HG03342 (cell line): ENCODE data around the gene B4GALT1.
A peak's percentile ranks its signal among the peaks of the same experiment; 100 is the strongest.

Experiments
- ATAC-seq: cut with Tn5 transposase; IDR thresholded peaks from one replicate; pipeline ENCODE4 v1.9.1; 2021; ENCODE audit warnings: mild to moderate bottlenecking, moderate library complexity; ENCODE audit not compliant: unreplicated experiment

B4GALT1 gene, protein sequence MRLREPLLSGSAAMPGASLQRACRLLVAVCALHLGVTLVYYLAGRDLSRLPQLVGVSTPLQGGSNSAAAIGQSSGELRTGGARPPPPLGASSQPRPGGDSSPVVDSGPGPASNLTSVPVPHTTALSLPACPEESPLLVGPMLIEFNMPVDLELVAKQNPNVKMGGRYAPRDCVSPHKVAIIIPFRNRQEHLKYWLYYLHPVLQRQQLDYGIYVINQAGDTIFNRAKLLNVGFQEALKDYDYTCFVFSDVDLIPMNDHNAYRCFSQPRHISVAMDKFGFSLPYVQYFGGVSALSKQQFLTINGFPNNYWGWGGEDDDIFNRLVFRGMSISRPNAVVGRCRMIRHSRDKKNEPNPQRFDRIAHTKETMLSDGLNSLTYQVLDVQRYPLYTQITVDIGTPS

DNA sequence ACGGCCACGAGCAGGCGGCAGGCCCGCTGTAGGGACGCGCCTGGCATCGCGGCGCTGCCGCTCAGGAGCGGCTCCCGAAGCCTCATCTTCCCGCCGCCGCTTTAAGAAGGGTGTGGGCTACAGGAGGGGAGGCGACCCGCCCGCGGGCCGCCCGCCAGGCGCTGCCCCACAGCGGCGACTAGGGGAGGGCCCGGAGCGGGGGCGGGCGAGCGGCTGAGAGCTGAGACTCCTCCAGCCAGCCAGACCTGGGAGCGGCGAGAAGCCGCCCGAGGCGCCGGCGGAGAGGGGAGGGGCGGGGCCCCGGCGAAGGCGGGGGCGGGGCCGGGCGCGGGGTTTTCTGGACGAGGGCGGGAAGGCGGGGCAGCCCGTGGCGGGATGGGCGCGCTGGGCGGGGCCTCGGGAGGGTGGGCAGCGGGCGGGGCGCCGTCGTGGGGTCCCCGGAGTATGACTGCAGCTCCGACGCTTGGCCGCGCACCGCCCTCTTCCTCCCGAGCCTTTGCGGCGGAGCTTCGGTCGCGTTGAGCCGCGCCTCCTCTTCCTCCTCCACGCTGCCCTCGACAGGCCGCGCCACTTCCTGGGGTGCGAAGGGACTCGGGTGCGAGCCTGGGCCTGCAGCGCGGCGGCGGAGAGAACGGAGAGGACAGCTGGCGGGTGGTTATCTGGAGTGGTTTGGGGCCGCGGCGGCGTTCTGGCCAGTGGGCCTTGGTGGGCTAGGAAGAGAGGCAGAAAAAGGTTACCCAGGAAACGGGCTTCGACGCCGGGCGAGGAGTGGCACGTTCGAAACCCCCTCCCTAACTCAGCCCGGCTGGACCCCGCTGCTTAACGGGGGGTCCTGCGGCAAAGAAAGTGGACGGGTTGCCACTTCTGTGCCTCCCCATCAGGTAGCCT lies at the start of gene B4GALT1:
Gene B4GALT1 (minus strand): TSS at position 253 of the 888 bp plus-strand sequence. CDS start 167 bp downstream, at position 86.
- peak; percentile 52 for ATAC-seq

DNA sequence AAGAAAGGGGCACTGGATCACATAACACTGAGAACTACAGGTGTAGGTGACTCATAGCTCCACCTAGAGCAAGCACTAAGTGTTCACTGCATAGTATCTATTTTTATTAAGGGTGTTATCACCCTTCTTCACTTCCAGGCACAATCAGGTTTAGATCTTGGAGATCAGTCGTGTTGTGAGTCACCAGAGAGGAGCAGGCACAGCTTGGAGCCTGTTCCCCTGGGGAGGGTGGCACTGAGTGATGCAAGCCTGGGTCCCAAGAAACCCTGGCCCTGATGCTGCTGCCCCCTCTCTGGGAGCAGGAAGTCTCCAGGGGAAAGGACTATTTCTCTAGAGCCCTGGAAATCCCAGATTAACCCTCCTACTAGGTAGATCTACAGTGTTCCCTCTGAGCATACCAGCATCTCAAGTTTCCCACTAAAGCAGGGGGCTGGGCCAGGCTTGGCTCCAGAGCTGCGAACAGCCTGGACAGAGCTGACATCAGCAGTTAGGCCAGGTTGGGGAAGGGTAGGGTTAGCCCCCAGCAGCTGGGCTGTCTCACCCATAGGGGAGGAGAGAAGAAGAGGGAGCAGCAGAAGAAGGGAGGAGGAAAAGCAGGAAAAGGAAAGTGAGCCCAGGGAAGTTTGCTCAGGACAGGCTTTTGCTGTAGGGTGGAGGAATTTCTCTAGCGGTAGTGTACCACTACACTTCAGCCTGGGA lies 44.7 kb upstream of the B4GALT1 start:
- no peak for ATAC-seq

DNA sequence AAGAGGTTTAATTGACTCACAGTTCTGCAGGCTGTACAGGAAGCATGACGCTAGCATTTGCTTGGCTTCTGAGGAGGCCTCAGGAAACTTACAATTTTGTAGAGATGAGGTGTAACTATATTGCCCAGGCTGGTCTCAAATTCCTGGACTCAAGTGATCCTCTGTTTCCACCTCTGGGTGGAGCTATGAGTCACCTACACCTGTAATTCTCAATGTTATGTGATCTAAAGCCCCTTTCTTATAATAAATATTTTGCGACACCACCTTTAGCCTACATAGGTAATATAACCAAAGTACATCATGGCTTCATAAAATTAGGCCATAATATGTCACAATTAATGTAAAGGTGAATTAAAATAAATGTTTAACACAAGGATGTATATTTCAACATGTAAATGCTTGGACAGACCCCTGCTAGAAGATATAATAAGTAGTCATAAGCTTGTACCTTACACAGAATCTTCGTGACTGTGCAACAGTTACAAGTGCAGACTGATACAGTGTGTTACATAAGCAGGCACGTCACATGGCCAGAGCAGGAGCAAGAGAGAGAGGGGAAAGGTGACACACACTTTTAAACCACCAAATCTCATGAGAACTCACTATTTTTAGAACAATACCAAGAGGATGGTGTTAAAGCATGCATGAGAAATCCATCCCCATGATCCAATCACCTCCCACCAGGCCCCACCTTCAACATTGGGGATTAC lies 43.0 kb upstream of the B4GALT1 start:
- ATAC-seq: no peak

DNA sequence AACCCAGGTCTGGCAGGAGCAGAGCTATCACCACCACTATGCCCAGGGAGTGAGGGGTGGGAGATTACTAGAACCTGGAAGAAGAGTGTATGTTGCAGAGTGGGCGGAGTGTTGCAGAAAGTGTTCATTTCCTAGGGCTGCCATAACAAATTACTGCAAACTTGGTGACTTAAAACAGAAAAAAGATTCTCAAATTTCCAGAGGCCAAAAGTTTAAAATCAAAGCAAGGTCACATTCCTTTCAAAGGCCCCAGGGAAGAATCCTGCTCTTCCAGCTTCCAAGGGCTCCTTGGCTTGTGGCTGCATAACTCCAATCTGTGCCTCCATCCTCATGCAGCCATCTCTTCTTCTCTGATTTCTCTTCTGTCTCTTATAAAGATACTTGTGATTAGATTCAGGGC lies 42.3 kb upstream of the B4GALT1 start:
- no peak for ATAC-seq

DNA sequence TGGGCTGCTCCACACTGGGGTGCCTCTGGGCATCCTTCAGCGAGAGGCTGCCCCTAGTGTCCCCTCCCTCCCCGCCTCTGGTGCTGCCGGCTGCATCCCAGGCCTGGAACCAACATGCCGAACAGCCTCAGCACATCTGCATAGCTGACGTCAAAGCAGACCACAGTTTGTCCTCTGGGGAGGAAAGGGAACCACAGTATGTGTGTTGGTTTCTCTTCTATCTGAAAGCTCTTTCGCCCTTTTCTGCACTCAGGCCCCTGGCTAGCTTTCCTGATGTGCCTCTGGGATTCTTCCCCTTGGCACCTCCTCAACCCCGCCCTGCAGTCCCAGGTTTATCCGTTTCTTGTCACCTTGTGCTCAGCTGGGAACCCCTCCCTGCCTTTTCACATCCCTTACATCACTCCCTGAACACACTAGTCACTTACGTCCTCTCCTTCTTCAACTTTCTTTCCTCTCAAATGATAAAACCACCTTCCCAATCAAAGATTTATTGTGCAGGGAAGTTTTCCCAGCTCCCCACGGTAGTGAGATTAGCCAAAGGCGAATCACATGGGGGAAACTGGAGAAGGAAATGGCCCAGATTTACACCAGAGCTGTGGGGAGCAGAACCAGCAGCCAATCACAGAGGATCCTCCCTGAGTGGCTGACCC lies 35.5 kb upstream of the B4GALT1 start:
- ATAC-seq: peak; percentile 100

DNA sequence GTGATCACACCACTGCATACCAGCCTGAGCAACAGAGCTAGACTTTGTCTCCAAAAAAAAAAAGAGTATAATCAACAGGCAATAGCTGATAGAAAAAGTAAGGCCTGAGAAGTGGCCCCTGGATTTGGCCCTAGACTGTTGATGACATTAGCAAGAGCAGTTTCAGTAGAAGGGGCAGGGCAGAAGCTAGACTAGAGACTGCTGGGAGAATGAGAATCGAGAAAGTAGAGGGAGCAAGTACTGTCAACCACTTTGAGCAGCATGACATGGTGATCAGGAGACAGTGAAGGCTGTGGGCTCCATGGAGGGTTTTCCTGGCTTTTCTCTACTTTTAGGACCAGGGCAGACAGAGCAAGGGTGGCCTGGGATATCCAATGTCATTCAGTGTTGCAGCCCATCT lies 34.9 kb upstream of the B4GALT1 start:
- ATAC-seq: no peak

DNA sequence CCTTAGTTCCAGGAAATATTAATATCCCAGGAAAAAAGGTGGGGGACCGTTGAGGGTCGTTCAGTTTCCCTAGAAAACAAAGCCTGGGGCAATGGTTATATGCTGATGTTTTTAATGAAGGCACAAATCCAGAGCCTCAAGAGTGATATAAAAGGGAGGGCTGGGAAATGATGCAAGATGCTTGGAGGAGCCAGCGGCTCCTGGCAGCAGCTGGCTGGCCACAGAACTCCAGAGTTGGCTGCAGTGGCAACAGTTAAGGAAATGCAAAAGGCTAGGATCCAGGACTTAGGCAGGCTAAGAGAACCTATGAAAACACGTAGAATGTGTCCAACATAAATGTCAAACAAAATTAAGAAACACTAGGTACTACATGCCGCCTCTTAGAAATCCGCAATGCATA lies 31.0 kb upstream of the B4GALT1 start:
- ATAC-seq: no peak

DNA sequence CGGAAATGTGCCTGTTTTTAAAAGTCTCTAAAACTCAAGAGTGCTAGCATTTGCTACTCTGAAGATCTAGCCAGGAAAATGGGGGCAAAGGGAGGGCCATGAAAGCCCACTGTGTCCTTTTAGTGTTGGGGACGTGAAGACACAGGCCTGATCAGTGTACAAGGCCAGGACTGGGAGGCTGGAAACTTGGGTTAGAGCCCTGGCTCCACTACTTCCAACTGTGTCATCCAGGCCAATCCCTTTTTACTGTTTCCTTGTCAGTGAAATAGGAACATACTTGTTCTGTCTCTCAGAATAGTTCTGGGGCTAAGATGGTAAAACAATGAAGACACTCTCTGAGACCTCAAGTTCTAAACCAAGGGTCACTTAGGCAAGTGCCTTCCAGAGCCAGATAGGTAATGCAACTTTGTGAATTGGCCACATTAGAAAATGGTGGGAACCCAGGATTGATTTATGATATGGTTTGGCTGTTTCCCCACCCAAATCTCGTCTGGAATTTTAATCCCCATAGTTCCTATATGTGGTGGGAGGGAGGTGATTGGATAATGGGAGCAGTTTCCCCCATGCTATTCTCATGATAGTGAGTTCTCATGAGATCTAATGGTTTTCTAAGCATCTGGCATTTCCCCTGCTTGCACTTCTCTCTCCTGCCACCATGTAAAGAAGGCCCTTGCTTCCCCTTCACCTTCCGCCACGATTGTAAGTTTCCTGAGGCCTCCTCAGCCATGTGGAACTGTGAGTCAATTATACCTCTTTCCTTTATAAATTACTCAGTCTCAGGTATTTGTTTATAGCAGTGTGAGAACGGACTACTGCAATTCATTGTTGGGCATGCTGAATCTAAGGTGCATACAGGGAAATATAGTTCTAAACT lies 30.4 kb upstream of the B4GALT1 start:
- no peak for ATAC-seq

DNA sequence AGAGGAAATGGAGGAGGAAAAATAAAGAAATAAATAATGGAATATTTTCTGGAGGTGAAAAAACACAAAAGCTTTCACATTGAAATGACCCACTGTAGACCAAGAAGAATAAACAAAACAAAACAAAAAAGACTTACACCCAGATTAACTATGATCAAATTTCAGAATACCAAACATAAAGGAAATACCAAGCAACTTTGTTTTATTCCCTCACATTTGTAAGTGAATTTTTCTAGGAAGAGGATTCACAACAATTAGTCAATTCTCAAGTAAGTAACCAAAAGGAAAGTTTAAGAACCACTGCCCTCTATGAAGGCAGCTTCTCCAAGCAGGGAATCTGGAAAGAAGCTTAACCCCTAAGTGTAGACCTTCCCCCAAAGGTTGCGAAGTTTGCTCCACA lies 29.6 kb upstream of the B4GALT1 start:
- ATAC-seq: no peak

DNA sequence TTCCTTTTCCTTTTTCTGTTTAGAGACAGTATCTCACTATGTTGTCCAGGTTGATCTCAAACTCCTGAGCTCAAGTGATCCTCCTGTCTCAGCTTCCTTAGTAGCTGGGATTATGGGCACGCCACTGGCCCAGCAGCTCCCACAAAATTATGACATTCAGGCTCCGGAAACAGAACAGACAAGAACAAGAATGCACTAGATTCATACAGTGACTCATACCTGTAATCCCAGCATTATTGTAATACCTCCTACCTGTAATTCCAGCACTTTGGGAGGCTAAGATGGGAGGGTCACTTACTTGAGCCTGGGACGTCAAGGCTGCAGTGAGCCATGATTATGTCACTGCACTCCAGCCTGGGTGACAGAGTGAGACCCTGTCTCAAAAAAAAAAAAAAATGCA lies 26.7 kb upstream of the B4GALT1 start:
- no peak for ATAC-seq

DNA sequence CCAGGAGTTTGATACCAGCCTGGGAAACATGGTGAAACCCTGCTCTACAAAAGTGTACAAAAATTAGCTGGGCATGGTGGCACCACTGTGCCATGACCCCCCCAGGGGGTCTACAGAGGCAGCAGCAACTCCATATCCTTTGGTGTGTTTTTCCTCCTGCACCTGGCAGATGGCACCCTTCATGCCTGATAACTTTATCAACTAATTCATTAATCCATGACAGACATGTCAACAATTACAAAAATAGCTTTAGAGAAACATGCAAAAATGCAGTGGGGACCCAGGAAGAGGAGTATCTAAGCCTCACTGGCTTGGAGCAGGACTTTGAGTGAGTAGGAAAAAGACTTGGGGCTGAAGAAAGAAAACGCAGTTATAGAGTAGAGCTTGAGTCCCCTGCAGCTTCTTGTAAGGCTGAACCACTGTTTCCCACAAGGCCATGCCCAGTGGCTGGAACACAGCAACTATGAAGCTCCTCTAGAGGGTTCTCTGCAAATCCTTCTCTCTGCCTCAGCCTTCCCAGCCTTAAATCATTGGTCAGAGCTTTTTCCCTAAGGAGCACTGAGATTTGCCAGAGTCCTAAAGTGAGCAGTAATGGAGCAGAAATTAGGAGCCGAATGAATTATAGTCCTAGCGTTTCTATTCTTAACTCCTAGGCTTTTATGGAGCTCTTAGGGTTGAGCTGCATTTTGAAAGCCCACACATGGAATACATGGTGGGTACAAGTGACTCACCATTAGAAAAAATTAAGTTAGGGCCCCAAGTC lies 25.5 kb upstream of the B4GALT1 start:
- ATAC-seq: no peak

DNA sequence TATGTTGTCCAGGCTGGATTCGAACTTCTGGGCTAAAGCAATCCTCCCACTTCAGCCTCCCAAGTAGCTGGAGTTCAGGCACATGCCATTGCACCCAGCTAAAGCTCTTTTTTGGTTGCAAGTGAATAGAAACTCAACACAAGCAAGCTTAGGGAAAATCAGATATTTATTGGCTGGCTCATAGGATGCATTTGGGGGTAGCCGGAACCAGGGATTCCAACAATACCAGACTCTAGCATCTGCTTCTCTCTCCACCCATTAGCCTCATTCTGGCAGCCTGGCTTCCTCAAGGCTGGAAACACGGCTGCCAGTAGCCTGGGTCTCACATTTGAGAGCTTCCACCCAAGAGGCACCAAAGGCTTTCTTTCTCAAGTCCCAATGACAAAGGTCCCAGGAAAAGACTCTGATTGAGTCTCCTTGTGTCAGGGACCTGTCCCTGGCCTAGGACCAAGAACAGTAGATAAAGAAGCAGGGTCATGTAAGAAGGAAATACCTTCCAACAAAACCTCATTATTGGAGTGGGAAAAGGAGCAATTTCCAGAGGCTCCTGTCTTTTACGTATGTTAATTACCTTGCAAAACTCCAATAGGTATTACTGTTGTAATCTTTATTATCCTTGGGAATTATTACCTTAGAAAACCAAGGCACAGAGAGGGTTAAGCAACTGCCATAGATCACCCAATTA lies 23.0 kb upstream of the B4GALT1 start:
- no peak for ATAC-seq

DNA sequence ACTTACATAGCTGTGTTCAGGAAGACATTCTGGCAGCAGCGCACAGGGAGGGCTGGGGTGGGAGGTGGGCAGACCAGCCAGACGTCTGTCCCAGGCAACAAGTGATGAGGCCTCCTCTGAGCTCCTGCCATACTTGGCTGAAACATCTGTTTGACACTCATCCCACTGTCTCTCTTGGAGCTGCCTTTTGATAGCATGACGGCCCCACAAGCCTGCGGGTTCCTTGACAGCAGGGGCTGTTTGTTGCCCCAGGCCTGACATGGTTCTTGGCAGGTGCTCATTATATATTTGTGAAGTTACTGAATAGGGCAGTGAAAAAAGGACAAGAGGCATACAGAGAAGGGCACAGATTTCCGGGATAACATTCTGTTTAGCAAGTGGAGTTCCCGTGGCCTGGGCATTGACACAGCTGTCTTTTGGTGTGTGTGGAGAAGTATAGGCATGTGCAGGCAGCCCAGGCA lies 22.2 kb upstream of the B4GALT1 start:
- ATAC-seq: no peak

DNA sequence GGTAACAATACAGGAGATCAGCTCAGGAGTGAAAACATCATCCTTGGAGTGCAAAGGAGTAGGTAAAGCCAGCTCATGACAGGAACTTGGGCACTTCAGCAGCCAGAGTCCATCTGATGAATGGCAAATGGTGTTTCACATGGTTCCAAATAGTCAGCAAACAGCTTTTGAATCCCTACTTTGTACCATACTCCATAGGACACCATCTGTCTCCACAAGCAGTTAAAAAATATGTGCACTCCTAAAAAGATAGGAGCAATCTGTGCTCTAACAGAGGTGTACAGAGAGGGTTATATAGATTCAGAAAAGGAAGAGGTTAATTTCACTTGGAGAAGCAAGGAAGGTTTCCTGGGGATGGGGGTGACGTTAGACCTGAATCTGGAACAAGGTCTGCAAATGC lies 21.6 kb upstream of the B4GALT1 start:
- ATAC-seq: no peak

DNA sequence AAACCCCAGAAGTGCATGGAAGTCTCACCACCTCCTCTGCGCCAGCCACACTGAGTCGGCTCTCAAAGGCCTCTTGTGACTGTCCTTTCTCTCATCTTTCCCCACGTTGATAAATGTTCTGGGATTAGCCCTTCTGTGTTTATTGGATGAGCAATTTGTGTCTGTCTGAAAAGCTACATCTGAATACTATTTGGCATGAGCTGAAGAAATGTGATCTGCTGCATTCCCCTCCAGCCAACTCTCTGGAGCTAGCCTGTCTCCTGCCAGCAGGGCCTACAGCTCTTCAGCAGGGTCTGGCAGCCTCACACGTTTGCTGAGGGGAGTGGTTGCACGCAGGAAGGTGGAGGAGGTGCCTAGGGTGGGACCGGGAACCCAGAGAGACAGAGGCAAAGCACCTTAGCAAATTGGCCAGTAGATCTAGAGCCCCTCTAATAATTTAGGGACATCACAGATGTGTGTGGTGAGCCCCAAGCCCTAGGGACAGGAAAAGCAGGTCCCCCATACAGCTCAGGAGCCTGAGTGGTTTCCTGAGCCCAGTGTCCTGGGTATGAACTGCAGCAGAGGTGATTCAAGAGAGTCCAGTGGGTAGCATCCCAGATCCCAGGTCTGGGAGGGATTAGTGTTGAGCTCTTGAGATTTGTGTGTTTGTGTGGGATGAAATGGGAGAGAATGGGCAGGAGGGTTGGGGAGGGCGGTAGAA lies 20.5 kb upstream of the B4GALT1 start:
- ATAC-seq: no peak

DNA sequence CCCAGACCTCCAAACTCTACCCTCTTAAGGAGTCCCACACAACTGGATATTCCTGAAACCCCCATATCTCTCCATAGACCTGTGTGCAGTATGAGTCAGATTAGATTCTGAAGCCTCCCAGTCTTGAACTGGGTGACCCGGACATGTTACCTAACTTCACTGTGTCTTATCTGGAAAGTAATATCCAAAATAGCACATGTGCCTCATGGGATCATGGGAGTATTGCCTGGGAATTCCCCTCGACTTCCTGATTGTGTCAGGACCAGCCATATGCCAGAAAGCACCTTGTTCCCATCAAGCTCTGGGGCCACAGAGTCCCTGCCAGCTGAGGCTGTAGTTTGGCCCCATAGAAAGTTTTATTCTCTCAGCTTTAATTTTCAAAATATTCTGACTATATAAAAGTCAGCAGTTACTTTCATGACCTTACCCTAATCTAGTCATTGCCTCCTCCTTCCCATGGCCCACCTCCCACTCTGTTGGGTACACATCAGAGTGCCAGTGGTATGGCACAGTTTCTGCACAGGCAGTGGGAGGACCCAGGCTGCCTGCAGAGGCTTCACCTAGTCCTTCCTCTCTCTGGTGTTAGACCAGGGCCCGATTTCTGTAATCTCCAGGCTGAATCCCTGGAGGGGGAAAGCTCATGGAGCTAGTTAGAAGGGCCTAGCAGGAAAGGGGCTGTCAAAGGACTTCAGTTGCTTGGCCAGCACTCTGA lies 19.5 kb upstream of the B4GALT1 start:
- no peak for ATAC-seq

DNA sequence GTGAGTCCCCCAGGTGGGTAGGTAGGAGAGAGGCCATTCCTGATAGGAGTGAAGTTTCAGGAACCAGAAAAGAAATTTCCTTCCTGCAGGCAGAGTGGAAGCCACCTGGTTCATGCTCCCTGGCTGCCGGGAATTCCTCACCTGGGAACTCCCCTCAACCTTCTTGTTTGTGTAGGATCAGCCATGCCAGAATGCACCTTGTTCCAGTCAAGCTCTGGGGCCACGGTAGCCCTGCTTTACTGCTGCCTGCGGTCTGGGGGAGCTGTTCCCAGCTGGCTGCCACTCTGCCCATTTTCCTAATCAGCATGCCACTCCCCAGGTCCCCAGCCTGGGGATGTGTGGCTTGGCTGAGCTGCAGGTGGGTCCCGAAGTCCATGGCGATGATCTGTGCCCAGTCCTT lies 18.7 kb upstream of the B4GALT1 start:
- no peak for ATAC-seq
